GM21515 (cell line): ENCODE data around the gene BCDIN3D.
"Not testable (repeated sequence)": the region's sequence is repeated elsewhere in the genome, so short reads cannot be mapped to it uniquely, and the experiment has no call there.

ENCODE experiments used
- ATAC-seq: cut with Tn5 transposase; IDR thresholded peaks from one replicate; pipeline ENCODE4 v1.9.1; 2021; ENCODE audit not compliant: unreplicated experiment

The BCDIN3D gene, protein sequence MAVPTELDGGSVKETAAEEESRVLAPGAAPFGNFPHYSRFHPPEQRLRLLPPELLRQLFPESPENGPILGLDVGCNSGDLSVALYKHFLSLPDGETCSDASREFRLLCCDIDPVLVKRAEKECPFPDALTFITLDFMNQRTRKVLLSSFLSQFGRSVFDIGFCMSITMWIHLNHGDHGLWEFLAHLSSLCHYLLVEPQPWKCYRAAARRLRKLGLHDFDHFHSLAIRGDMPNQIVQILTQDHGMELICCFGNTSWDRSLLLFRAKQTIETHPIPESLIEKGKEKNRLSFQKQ

DNA sequence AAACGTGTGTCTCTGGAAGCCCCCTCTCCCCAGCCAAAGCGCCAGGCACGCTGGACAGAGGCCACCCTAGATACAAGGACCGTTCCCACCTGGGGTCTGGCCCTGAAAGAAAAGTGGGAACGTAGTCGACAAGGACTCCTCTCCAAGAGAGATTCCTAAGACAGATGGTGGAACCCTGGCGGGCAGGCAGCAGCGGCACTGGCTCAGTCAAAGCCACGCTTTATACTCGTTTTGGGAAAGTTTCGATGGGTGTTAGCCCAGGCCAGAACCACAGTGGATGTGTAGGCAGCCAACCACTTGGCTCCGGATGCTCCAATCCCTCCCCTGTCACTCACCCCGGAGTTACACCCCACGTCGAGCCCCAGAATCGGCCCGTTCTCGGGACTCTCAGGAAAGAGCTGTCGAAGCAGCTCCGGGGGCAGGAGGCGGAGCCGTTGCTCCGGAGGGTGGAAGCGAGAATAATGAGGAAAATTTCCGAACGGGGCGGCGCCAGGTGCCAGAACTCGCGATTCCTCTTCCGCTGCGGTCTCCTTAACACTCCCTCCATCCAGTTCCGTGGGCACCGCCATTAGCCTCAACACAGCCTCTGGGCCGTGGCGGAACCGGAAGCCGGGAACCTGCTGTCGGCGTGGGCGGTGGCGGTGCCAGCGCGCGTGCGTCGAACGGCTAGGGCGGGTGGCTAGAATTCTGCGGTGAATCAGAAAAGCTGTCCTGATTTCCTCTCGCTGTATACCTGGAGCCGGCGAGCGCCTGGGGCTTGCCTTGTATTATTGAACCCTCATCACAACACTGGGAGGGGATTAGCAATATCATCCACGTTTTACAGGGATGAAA lies at the start of gene BCDIN3D:
BCDIN3D (minus strand) TSS at position 588 of the 834 bp plus-strand sequence; CDS start at position 569, 19 bp downstream.
- ATAC-seq, result peak; percentile 86

GRCh38 chr12:49892084-49892731 lies 49.3 kb upstream of the BCDIN3D start:
- no peak for ATAC-seq

- no peak for ATAC-seq
Measured at GRCh38 chr12:49891476-49891875, 48.6 kb upstream of the BCDIN3D start.

DNA sequence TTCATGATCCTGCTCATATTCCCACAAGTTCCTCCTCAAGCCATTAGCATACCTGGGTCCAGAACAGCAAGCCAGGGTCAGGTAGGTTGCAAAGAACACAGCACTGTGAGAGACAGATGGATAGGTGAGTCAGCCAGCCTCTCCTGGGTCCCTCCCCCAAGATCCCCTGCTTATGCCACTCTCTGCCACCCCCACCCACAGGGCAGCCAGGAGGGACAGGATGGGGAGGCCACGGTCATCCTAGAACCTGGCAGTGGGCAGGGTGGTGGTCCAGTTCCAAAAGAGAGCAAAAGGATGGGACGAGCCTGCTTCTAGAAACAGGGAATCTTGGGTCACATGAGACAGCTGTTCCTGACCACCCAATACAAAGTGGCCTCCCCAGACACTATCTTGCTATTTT lies 48.1 kb upstream of the BCDIN3D start:
- ATAC-seq, result no peak

DNA sequence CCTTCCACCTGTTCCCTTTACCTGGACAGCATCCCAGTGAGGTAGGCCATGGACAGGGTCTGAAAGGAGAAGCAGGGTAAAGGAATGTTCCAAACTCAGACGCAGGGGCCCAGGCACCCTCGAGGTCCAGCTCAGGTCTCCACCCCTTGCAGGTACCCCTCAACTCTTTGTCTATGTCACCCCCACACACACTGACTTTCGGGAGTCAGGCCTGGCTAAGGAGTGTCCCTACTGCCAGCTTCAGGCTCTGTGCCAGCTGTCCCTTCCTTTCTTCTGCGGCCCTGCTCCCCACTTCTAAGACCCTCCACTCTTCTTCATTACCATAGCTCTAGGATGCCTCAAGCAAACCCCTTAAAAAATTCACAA lies 47.2 kb upstream of the BCDIN3D start:
- ATAC-seq, result no peak

DNA sequence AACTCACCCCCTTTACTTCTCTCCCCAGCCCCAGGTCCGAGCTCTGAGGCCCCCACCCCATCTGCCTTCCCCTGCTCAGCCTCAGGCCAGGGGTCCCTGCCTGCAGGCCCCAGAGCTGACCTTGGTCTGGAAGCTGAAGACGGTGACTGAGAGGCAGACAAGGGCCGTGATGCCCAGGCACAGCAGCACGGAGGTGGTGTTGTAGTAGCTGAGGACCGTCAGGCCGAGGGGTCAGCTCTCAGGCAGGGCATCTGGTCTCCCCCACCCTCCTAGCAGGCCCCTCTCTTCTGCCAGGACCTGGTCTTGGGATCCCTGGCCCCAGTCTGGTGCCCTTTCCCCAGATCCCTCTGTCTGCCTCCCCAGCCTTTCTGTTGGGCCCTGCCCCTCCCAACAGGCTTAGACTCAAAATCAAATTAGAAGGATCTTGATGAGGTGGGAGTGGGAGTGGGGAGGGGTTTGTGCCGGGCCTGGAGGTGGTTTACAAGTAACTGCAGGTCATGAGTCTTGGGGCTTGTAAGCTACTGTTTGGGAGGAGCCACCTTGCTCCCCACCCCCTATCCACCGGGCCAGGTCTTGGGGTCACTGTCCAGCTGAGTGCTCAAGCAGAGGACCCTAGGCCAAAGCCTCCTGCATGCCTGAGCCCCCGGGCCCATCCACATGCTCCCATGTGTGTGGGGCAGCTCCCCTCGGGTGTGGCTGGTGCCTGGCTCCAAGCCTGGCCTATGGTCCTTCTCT lies 46.6 kb upstream of the BCDIN3D start:
- no peak for ATAC-seq

- ATAC-seq, result no peak
Measured at GRCh38 chr12:49888461-49889151, 45.7 kb upstream of the BCDIN3D start.

DNA sequence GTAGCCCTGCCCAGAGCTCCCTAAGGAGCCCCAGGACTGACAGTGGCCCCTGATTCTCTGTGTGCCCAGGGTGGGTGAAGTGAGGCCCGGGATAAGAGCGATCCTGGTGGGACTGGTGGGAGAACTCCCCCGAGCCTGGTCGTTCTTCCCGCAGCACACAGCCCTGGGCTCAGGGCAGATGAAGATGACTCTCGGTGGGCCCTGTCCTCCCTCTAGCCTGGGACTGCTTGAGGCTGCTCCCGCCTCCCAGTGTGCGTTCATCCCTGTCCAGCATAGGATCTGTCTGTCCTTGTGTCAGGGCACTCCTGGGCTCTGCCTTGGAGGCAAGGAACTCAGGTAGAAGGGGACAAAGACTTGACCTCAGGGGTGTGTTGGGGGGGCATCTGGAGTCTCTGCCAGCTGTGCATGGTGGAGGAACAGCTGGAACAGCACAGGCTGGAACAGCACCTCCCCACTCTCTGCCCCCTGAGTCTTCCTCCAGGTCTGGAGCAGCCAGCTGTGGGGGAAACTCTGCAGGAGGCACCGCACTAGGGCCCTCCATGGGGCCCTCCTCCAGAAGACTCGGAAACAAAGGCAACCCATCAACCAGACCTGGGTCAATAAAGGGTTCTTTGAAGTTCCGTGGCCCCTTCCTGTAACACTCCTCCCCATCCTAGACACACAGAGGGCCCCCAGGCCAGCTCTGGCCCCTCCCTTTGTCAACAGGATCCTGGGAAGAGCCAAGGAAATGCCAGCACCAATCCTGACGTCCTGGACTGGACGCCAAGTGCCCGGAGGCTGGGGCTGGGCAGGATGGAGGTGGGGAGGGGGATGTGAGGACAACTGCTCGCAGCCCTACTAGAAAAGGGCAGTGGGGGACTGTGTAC lies 44.9 kb upstream of the BCDIN3D start:
- ATAC-seq, result no peak

DNA sequence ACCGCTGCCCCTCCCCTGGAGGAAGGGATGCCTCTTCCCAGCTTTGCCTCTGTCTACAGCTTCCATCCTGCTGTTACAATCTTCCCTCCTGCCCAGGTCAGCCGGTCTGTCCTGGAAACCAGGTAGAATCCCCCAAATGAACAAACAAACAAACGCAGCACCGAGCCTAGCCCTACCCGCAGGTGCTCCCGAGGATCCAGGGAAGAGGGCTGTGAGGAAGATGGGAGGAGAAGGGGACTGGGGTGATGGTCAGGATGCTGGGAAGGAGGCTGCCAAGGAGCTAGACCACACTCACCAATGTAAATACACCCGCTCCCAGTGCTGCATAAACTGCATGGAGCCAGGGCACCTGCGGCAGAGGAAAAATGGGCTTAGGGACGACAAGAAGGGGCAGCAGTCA lies 44.2 kb upstream of the BCDIN3D start:
- ATAC-seq, result no peak

DNA sequence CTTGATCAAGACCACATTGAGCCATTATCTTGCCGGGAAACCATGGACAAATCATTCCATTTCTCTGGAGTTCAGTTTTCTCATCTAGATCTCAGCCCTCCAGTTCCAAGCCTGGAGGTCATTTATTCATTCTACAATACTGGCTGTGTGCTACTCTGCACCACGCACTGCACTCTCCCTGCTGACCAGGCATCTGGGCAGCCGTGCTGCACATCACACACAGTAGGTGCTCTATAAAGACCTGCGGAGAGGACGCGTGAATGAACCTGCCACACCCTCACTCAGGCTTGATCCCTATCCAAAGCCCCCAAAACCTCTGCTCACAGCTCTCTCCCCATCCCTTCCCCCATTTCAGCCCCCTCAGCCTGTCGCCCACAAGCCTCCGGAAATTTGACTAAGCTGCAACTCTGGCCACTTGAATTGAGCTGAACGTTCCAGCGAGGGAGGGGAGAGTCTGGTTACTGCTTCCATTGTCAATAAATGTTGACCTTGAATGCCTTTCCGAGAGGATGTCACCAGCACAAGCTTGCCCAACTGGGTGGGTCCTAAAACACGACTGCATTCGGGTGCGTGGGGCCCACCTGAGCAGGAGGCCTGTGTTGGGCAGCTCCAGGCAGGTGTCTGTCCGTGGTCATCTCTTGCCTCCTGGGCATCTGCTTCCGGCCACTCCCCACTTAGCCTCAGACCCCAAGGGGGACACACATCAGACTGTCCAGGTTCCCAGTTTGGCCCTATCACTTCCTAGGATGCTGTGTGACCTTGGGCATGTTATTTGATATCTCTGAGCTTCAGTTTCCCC lies 43.0 kb upstream of the BCDIN3D start:
- no peak for ATAC-seq

DNA sequence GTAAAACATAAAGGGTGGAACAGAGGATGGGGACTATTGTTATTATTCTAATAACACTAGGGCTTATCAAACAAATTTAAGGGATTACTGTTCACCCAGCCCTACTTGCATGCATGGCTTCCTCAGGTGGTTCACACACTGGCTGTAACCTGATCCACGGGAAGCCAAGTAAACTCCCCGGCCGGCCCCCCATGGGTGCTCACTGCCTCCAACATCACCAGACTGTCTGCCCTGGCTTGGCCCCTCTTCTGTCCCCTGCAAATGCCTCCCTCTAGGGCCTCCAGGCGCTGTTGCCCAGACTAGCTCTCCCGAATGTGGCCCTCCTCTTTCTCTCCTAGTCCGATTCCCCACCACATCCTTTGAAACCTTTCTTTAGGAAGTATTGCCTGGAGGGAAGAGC lies 42.2 kb upstream of the BCDIN3D start:
- ATAC-seq, result no peak

DNA sequence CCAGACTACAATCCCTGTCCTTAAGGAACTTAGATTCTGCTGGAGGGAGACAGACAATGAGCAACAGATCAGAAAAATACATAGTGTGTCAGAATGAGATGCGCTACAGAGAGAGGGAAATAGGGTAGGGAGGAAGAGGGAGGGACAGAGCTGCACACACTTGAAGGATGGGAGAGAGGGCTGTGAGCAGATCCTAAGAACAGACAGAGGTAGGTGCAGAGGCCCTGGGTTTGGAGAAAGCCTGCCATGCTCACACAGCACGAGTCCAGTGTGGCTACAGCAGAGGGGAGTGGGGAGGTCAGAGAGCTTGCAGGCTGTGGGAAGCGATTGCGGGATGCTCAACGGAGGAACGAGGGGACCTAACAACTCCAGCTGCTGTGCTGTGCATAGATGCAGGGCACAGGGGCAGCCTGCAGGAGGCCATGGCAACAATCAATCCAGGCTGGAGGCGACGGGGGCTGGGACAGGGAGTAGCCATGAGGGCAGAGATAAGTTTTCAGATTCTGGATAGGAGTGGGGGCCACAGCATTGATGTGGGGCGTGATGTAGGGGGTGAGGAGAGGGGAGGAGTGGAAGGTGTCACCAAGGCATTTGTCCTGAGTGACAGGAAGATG lies 40.1 kb upstream of the BCDIN3D start:
- ATAC-seq, result no peak

- ATAC-seq, result no peak
Measured at GRCh38 chr12:49882248-49882850, 39.4 kb upstream of the BCDIN3D start.

DNA sequence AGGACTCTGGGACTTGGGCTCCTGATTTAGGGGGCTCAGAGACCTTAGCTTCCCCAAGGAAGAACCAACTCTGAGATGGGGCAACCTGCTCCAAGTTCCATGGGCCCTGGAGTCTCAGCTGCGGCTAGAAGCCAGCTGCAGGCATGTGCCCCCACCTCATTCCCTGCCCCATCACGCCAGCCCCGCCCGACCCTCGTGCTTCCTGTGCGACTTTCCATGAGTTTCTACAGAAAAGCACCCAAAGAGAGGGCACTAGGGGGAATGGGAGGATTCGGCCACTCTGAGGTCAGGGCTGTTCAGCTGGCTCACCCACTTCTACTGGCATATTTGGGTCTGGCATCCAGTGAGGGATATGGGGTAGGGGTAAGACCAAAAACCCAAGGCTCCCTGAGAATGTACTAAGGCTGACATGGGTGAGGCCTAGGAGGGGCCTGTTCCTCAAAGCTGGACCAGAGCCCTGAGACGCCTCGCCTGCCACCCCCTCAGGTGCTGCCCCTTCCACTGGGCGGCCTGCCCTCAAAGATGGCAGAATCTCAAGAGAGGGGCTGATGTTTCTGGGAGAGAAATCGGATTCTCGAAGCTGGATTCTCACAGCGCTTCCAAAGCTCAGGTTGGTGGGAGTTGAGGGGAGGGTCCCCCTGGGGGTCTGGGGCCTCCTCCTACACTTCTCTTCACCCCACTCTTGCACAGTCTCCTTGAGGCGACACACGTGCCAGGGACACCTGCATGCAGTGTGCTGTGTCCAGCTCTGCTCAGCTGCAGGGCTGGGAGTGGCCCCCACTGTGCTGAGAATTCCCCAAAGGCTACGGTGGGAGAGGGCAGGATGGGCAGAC lies 38.7 kb upstream of the BCDIN3D start:
- ATAC-seq, result no peak

DNA sequence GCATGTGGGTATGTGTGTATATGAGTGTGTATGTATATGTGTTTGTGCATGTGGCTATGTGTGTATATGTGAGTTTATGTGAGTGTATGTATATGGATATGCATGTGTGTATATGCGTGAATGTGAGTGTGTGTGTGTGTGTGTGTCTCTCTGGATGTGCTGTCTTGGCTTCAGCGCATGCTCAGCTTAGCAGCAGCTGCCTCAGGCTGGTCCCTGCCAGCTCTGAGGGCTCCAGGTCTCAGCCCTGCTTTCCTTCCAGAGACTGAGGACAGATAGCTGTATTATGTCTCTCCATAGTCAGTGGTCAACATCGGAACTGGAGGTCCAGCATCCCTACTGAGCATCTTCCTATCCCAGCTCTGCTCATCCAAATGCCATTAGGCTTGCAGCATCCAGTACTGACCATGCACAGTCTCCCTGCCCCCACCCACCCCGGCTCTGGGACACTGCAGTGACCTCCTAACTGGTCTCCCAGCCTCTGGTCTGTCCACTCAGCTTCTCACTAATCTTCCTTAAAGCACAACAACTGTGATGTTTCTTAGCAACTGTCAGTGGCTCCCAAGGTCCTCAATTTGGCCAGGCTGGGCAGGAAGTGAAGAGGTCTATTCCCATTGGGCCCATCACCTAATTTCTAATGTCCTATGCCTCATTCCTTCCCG lies 38.0 kb upstream of the BCDIN3D start:
- no peak for ATAC-seq

DNA sequence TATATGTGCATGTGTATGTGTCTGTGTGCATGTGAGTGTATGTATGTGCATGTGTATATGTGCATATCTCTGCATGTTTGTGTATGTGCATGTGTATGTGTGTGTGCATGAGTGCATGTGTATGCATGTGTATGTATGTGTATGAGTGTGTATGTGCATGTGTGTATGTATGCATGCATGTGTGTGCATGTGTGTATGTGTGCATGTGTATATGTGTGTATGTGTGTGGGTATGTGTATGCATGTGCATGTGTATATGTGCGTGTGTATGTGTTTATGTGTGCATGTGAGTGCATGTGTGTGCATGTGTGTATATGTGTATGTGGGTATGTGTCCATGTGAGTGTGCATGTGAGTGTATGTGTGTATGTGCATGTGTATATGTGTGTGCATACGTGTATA lies 36.2 kb upstream of the BCDIN3D start:
- ATAC-seq, result not testable (repeated sequence)

GRCh38 chr12:49878021-49878420 lies 35.1 kb upstream of the BCDIN3D start:
- ATAC-seq, result no peak
